ENCODE data around the gene ZNF335. TPM values are rescaled to one million over a fixed set of nuclear protein-coding genes. Genes with fewer than 3 reads are reported as not detected.

ZNF335 gene
- total and polyA plus RNA-seq, 9 donors: 3.5 to 25.7 (median 15.7) TPM

GRCh38 chr20:45944151-45944964 lies 27.6 kb downstream of the ZNF335 start:
- DNase-seq: no peak
- peaks cover 16% of the 10 kb centered on the region for H3K4me1 ChIP-seq (ENCODE audit: insufficient read depth)
- no peaks in the 10 kb centered on the region for H3K36me3 ChIP-seq
- TF ChIP-seq EP300 (IDR thresholded peaks at IDR 0.05) (no peak), POLR2A (IDR thresholded peaks at IDR 0.05) (no peak), CTCF (IDR thresholded peaks at IDR 0.05) (no peak)
- intact Hi-C loops (cut with DNase I): loop anchor here in 2 of 4 donors (5.0 to 10.0 kb wide), 2 partner anchors 47 to 60 kb away; partner anchors contain the start of genes SPATA25 (in 1 of the 2) and ZSWIM1 (in 1 of the 2)
- 83 to 86% (median 83%) methylated on average over 15 of the region's 15 CpGs for WGBS, 3 donors
- H3K9me3 ChIP-seq: no peaks in the 10 kb centered on the region
- H3K27me3 ChIP-seq: no peaks in the 10 kb centered on the region
- no peak overlapping the region for H3K4me3 ChIP-seq
- H3K27ac ChIP-seq: no peak overlapping the region

- WGBS, 3 donors: 85 to 89% (median 86%) methylated on average over 6 of the region's 6 CpGs
- Histone ChIP-seq H3K4me1 (ENCODE audit: insufficient read depth) (peaks cover 16% of the 10 kb centered on the region), H3K9me3 (no peaks in the 10 kb centered on the region), H3K36me3 (no peaks in the 10 kb centered on the region), H3K27me3 (no peaks in the 10 kb centered on the region), H3K27ac (no peak overlapping the region), H3K4me3 (no peak overlapping the region)
- TF ChIP-seq CTCF (IDR thresholded peaks at IDR 0.05): no peak
- TF ChIP-seq EP300 (IDR thresholded peaks at IDR 0.05): no peak
- no peak for TF ChIP-seq POLR2A (IDR thresholded peaks at IDR 0.05)
- intact Hi-C loops (cut with DNase I): loop anchor here in 2 of 4 donors (5.0 to 10.0 kb wide), 2 partner anchors 46 to 59 kb away; partner anchors contain the start of genes SPATA25 (in 1 of the 2) and ZSWIM1 (in 1 of the 2)
- no peak for DNase-seq
These were observed 28.4 kb downstream of the ZNF335 start for GRCh38 chr20:45943613-45944012.

- Histone ChIP-seq H3K36me3 (no peaks in the 10 kb centered on the region), H3K4me3 (no peak overlapping the region), H3K4me1 (ENCODE audit: insufficient read depth) (peaks cover 2% of the 10 kb centered on the region), H3K27ac (no peak overlapping the region), H3K27me3 (no peaks in the 10 kb centered on the region), H3K9me3 (no peaks in the 10 kb centered on the region)
- DNase-seq: no peak
- 62 to 82% (median 77%) methylated on average over 4 to 13 of the region's 13 CpGs for WGBS, 3 donors
- intact Hi-C loops (cut with DNase I): loop anchor here in 2 of 4 donors (5.0 to 10.0 kb wide), 2 partner anchors 43 to 56 kb away; partner anchors contain the start of genes SPATA25 (in 1 of the 2) and ZSWIM1 (in 1 of the 2)
- TF ChIP-seq EP300 (IDR thresholded peaks at IDR 0.05) (no peak), POLR2A (IDR thresholded peaks at IDR 0.05) (no peak), CTCF (IDR thresholded peaks at IDR 0.05) (no peak)
These were observed 31.5 kb downstream of the ZNF335 start for GRCh38 chr20:45940469-45940868.

GRCh38 chr20:45940053-45940452 lies 31.9 kb downstream of the ZNF335 start:
- intact Hi-C loops (cut with DNase I): loop anchor here in 2 of 4 donors (5.0 to 10.0 kb wide), 2 partner anchors 43 to 55 kb away; partner anchors contain the start of genes SPATA25 (in 1 of the 2) and ZSWIM1 (in 1 of the 2)
- no peaks in the 10 kb centered on the region for H3K4me1 ChIP-seq (ENCODE audit: insufficient read depth)
- H3K9me3 ChIP-seq: no peaks in the 10 kb centered on the region
- no peak overlapping the region for H3K4me3 ChIP-seq
- H3K27me3 ChIP-seq: no peaks in the 10 kb centered on the region
- WGBS, 3 donors: 84 to 90% (median 90%) methylated on average over 3 of the region's 3 CpGs
- no peak for DNase-seq
- H3K27ac ChIP-seq: no peak overlapping the region
- no peak for TF ChIP-seq POLR2A (IDR thresholded peaks at IDR 0.05)
- TF ChIP-seq EP300 (IDR thresholded peaks at IDR 0.05): no peak
- no peak for TF ChIP-seq CTCF (IDR thresholded peaks at IDR 0.05)
- no peaks in the 10 kb centered on the region for H3K36me3 ChIP-seq

All from ovary (tissue), 9 donors.